GM18873 (cell line): ENCODE measurements around the gene TBCD.
"Not testable (repeated sequence)": the region's sequence is repeated elsewhere in the genome, so short reads cannot be mapped to it uniquely, and the experiment has no call there.

Source experiments
- ATAC-seq: cut with Tn5 transposase; IDR thresholded peaks from one replicate; pipeline ENCODE4 v1.9.1; 2021; ENCODE audit warnings: mild to moderate bottlenecking, moderate library complexity, moderate number of reproducible peaks; ENCODE audit not compliant: unreplicated experiment, low FRiP score

The TBCD gene

DNA sequence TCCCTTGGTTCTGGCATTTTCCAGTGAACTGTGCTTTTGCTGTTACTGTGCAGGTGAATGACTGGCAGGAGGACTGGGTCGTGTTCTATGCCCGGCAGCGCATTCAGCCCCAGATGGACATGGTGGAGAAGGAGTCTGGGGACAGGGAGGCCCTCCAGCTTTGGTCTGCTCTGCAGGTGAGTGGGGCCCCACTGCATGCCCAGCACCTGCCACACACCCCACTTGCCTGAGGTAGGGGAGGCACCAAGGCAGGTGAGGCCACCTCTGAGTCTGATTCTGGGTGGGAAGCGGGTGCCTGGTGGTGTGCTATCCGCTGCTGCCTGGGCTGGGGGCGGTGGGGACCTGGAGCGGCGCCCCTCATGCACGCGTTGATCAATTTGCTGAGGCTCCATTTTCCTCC is 25.4 kb upstream of the TBCD start:
- no peak for ATAC-seq

DNA sequence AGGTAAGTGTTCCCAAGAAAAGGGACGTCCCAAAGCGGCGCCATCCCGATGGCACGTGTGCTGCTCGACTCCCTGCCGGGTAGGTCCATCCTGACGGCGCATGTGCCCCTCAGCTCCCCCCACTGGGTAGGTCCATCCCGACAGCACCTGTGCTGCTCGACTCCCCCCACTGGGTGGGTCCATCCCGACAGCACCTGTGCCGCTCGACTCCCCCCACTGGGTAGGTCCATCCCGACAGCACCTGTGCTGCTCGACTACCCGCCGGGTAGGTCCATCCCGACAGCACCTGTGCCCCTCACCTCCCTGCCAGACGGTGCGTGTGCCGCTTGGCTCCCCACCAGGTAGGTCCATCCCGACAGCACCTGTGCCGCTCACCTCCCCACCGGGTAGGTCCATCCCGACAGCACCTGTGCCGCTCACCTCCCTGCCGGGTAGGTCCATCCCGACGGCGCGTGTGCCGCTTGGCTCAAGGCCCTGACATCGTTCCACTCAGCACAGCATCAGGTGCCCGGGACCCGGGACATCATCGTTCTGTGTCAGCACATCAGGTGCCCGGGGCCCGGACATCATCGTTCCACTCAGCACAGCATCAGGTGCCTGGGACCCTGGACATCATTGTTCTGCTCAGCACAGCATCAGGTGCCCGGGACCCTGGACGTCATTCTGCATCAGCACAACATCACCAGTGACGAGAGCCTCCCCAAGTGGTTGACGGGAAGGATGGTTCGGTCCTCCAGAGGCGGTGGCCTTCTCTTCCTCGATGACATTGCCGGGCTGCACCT is 22.2 kb upstream of the TBCD start:
- no peak for ATAC-seq

DNA sequence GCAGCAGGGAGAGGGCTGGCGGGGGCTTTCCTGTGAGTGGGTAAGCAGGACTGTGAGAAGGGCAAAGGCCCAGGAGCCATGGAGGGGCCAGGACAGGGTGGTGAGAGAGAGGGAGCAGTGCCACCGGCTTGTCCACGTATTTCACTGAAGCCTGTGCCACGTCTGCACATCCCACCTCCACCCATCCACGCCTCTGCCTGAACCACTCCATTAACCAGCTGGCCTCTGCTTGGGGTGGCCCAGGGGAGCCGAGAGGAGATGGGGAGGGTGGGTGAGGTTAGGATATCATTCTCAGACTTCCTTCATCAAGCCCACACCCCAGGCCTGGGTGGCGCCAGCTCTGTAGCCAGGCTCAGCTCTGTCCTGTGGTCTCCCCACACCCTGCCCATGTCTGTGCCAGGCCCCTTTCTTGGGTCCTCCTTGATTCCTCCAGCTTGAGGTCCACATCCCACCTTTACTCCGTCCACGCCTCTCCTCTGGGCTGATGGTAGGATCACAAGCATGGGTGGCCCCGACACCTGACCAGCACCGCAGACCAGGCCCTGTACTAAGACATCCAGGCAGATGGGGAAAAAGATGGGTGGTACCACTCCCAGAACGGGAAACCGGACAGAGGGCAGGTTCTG is 19.6 kb upstream of the TBCD start:
- no peak for ATAC-seq

DNA sequence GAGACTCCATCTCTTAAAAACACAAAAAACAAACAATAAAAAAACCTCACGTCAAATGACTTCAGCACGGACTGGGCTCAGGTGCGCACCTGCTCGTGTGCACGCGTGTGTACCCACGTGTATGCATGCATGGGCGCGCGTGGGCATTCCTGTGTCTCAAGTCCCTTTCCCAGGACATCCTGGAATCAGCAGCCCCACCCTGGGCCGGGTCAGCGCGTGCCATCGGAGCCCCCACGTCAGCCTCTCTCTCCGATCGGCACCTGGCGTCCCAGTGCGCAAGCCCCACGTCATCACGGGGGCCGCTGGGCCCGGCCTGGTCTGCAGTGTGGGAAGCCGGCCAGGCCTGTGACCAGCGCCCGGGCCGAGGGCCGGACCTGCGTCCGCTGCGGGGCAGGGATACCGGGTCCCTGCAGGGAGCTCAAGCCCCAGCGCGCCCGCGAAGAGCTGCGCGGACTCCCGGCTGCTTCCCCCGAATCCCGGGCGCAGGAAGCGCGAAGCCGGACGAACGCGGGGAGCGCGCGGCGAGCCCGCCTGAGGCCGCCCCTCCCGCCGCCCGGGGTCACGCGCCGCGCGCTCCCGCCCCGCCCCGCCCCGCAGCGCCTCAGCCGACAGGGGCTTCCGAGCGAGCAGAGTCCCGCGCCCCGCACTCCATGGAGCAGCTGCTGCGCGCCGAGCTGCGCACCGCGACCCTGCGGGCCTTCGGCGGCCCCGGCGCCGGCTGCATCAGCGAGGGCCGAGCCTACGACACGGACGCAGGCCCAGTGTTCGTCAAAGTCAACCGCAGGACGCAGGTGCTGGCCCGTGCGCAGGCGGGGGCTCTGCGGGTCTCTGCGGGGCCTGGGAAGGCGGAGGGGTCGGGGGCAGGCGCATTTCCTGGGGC is 16.6 kb upstream of the TBCD start, which contains the start of gene FN3K:
TSS of gene FN3K (plus strand) at position 629 of the 880 bp plus-strand sequence. CDS start at position 651, 22 bp downstream.
- no peak for ATAC-seq

DNA sequence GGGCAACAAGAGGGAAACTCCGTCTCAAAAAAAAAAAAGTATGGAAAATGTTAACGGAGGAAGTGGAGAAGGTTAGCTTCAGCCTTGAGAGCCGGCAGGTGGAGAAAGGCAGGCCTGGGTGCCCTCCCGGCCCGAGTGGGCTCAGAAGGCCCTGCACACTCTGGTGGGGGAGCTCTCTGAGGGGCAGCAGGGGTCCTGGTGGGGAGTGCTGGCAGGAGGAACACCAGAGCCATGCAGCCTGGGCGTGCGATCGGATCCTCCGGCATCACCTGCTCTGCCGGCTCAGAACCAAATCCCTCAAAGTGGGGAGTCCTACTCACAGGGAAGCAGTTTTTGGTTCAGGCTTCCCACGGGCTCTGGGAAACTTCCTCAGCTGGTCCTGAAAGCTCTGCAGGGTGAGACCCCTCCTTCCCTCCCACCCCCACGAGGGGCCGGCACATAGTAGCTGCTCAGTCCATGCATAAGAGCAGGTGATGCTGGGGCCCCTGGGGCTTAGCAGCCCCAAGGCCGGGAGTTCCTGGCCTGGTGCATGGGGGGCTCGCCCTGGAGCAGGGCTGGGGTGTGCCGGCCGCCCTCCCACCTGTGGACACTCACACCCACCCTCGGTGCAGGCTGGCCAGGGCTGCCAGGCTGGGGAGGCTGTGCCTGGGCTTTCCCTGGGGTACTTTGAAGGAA is 15.2 kb upstream of the TBCD start:
- ATAC-seq = no peak

DNA sequence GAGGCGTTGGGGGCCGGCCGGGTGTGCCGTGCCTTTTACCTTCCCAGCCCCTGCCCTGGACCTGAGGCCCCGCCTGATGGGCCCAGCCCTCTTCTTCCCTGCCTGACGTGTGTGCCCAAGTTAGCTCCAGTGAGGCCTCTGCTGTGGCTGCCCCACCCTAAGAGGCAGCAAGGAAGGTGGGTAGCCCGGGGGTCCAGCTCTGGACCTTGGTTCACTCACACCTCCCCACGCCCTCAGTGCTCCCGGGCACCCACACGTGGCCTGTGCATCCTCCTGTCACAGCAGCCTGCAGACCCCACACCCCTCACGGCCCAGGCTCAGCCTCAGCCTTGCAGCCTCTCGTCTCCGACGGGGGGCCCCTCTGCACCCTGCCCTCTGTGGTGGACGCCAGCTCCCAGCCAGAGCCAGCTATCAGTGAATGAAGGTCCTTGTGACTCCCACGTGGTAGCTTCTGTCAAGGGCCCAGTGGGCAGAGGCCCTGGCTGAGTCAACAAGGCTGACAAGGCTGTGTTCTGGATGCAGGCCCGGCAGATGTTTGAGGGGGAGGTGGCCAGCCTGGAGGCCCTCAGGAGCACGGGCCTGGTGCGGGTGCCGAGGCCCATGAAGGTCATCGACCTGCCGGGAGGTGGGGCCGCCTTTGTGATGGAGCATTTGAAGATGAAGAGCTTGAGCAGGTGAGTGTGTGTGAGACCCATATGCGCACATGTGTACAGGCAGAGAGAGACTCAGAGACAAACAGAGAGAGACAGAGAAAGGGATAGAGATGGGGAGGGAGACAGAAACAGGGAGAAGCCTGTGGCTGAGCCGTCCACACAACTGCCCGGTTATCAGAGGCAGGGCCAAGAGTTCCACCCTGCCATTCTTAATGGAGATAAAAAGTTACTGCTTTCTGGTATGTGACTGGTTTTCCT is 13.6 kb upstream of the TBCD start:
- no peak for ATAC-seq

DNA sequence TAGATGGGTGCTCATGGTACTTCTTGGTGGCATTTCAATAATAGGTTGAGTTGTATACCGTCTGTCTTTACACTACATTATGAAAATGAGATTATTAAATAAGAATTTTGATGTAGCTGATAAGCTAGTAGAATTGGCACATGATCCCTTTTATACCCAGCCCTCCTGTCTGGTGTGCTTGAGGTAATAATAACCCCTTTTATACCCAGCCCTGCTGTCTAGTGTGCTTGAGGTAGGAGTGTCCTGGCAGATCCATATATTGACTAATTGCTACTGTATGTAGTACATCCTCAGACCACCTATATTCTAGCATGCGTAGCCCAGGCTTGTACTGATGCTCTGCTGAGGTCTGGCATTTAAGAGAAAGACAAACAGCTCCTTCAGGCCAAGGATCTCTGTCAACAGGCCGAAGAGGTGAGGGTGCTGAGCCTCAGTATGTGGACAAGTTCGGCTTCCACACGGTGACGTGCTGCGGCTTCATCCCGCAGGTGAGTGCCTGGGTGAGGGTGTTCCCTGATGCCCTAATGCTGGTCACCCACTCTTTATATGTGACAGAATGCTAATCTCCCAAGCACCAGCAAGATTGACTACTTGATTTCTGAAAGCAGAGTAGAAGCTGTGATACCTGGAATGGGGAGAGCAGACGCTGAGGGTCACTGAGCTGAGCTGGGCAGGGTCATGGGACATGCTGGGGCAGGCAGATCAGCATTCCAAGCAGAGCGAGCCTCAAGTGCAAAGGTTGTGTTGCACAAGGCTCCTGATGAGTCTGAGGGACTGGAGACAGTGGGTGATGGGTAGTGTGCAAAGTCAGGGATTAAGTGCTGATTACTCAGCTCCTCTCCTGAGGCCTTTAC is 10.7 kb upstream of the TBCD start:
- no peak for ATAC-seq

DNA sequence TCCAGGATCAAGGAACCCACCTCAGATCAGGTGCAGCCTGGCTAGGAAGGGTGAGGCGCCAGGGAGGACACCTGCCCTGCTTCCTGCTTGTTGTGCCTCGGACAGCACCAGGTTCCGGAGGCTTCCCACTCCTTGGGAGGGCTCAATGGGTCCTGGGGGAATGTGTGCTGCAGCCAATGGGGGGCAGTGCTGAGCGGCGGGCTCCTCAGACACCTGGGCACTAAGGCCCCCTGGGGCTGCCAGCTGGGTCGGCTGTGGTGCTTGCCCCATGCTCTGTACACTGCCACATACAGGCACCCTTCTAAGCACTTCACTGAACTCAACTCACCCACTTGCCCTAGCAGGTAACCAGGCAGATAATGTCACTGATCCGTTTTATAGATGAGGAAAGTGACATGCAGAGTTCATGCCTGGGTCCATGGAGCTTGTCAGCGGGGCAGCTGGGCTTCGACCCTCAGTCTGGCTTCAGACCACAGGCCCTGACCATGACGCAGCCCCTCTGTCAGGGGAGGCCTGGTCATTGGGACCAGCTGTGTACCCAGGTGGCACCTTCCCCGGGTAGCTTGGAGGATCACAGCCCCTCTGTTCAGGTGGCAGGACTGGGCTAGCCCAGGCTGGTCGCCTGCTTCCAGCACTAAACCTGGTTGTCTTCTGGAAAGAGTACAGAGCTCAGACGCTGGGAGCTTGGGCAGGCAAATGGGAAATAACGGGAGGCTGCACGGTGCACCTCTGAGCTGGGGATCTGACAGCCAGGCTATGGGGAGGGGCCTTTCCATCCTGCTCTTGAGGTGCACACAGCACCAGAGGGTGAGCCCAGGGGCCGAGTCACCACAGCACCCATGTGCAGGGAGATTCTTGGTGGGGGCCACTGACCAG is 8.3 kb upstream of the TBCD start:
- no peak for ATAC-seq

DNA sequence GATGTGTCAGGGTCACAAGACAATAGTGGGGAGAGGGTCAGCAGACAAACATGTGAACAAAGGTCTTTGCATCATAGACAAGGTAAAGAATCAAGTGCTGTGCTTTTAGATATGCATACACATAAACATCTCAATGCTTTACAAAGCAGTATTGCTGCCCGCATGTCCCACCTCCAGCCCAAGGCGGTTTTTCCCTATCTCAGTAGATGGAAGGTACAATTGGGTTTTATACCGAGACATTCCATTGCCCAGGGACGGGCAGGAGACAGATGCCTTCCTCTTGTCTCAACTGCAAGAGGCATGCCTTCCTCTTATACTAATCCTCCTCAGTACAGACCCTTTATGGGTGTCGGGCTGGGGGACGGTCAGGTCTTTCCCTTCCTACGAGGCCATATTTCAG is 7.1 kb upstream of the TBCD start:
- not testable (repeated sequence) for ATAC-seq

DNA sequence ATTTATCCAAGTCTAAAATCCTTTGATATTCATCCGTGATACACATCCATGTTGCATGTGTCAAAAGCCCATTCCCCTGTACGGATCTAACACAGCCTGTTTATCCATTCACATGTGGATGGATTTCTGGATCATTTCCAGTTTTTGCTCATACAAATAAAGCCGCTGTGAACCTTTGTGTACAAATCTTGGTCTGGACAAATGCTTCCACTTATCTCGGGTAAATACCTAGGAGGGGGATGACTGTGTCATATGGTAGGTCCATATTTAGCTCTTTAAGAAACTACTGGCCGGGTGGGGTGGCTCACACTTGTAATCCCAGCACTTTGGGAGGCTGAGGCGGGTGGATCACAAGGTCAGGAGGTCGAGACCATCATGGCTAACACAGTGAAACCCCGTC is 6.3 kb upstream of the TBCD start:
- ATAC-seq = no peak

DNA sequence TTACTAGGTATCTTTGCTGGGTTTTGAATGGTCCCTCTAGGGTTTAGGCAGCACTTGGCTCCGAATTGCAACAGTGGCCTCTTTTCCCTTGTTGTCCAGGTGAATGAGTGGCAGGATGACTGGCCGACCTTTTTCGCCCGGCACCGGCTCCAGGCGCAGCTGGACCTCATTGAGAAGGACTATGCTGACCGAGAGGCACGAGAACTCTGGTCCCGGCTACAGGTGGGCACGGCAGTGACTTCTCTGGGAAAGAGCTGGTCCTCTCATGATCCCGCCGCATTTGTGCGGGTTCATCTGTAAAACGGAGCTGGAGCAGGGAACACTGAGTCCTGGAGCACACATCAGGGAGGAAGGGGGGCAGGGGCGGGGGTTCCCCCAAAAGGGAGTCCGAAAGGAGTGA is 3.1 kb upstream of the TBCD start:
- no peak for ATAC-seq

DNA sequence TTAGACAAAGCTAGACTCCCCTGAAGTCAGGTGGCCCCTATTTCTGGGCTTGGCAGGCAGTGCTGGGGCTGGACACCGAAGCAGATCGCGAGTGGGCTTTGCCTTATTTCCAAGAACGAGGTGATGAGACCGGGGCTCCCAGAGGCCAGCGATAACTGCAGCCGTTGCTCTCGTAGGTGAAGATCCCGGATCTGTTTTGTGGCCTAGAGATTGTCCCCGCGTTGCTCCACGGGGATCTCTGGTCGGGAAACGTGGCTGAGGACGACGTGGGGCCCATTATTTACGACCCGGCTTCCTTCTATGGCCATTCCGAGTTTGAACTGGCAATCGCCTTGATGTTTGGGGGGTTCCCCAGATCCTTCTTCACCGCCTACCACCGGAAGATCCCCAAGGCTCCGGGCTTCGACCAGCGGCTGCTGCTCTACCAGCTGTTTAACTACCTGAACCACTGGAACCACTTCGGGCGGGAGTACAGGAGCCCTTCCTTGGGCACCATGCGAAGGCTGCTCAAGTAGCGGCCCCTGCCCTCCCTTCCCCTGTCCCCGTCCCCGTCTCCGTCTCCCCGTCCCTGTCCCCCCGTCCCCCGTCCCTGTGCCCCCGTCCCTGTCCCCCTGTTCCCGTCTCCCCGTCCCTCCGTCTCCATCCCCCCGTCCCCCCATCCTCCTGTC is 1.5 kb upstream of the TBCD start:
- no peak for ATAC-seq

DNA sequence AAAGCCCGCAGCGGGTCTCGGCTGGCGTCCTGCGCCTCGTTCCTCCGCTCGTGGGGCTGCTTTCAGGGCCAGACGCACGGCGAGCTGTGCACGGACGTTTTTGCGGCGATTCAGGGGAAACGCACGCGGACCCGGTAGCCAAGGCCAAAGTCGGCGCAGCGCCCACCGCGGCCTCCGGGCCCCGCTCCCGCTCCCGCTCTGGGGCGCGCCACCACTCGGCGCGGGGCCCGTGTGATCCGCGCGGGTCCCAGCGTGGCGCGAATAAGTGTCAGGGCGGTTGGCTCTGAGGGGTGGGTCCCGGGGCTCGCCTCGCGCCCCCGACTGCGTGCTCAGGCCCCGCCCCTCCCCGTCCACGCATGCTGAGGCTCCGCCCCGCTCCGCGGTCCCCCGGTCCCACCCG is 694 bp upstream of the TBCD start:
- ATAC-seq = no peak

DNA sequence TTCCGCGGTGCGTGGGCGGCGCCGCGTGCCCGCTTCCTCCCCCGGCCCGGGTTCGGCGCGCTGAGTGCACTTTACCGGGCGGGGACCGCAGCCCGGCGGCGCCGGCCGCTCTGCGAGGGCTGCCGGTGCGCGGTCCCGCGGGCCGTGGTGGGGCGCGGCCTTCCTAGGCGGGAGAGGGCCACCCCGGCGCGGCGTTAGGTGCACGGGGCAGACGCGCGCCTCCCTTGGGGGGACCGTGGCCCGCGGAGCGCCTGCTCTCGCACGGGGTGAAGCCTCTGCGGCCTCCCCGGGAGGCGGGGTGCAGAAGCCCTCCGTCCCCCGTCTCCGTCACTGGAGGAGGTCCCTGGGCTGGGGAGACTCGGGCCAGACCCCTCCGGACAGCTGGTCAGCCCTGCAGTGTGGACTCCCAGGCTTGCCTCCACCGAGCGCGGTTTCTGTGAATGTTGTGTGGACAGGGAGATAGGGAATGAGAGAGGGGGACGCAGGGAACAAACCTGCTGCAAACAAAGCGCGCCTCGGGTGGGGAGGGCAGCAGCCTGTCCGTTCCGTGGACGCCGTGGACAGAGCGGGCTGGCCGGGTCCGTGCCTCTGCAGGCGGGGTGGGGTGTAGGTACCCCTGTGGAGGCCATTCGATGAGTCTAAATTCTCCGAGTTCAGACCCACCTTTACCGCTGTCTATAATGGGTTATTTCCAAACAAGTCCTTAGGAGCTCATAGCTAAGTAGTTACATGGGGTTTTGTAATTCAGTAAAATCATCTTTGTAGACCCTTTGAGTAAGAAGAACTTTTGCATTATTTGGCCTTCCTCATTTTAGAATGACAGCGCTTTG is 721 bp downstream of the TBCD start:
- ATAC-seq = peak; percentile 9

DNA sequence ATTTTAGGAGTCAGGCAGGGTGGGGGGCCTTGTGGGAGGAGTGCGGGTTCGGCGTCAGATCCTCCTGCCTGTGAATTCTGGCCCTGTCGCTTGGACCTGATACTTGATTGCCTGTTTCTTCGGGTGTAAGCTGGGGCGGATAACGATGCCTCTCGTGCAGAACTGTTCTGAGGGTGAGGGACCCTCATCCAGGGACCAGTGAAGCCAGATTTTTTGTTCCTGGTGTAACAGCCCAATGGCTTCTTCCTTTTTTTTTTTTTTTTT is 1.3 kb downstream of the TBCD start:
- ATAC-seq = no peak

DNA sequence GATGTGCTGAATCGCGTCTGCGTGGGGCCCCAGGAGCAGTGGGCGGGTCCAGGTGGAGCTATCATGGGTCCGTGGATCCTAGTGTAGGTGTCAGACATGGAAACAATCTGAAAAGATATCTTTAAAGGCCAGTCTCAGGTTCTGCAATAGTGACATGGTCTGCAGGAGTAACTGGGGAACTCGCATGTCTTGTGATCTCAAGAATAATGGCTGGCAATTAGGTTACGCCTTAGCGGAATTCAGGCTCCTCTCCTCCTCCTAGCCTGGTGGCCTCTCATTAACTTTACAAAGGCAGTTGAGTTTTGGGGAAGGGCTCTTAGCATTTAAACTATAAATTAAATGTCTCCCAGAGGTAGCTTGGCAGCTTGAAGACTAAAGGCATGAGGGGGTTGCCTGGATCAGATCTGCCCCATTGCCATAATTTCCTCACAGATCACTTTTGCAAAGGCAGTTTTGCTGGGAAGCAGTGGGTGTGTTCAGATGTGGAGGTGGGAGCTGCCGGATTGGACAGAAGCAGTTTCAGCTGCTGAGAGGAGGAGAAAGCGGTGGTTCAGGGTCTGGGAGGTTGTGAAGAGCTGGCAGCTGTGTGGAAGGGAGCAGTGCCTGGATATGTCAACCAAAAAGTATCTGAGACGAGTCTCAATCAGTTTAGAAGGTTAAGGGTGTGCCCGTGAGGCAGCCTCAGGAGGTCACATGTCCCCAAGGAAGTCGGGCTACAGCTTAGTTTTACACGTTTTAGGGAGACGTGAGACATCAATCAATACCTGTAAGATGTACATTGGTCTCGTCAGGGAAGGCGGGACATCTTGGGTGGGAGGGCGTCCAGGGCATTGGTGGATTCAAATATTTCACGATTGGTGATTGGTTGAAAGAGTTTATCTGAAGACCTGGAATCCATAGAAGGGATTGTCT is 2.7 kb downstream of the TBCD start:
- no peak for ATAC-seq
